HFFc6 (cell line): ENCODE results near the gene C10orf95. TPM values are rescaled to one million over a fixed set of nuclear protein-coding genes. Genes with fewer than 3 reads are reported as not detected.
A peak's percentile ranks its signal among the peaks of the same experiment; 100 is the strongest.

ENCODE experiments used
- DNase-seq: peaks from one replicate; pipeline ENCODE4 v3.0.0-alpha.2; 2018
- H3K27ac Mint-ChIP-seq: 2 replicates; pipeline ENCODE4 v1.8.0; 2020; ENCODE audit warnings: mild to moderate bottlenecking, mixed read lengths
- H3K27me3 Mint-ChIP-seq: 2 replicates; pipeline ENCODE4 v1.8.0; 2021; ENCODE audit warnings: mild to moderate bottlenecking, moderate library complexity, mixed read lengths; ENCODE audit not compliant: insufficient read depth
- H3K36me3 Mint-ChIP-seq: 2 replicates; pipeline ENCODE4 v1.8.0; 2021; ENCODE audit warnings: low read depth, mixed read lengths
- H3K4me1 Mint-ChIP-seq: 2 replicates; pipeline ENCODE4 v1.8.0; 2020; ENCODE audit warnings: low read depth, mixed read lengths
- H3K4me3 Mint-ChIP-seq: 2 replicates; pipeline ENCODE4 v1.8.0; 2020; ENCODE audit warnings: mild to moderate bottlenecking, moderate library complexity, mixed read lengths
- H3K9me3 Mint-ChIP-seq: 2 replicates; pipeline ENCODE4 v1.8.0; 2020; ENCODE audit warnings: mild to moderate bottlenecking, mixed read lengths
- microRNA-seq: library from miRNA; unstranded; fragments of <30 nt; microRNA quantifications from one replicate; pipeline ENCODE4, GENCODE V29; 2019
- total RNA-seq, 6 experiments: library from RNA; stranded (reverse); fragmentation: NEBNext Ultra II Directional; extraction: Animal tissue kit (Norgen Biotek cat#: 25700); gene quantifications; 2 replicates in 1 of 6; 3 replicates in 5 of 6; pipeline ENCODE4 v1.2.3, GENCODE V29; 2021
- TF ChIP-seq, protein P1 (sequence below): fragments of 200-600 bp; sonication (generic); IDR thresholded peaks from 2 replicates; pipeline ENCODE4 v1.5.0; 2021; ENCODE audit warnings: antibody characterized with exemption, mild to moderate bottlenecking

The C10orf95 gene
- total RNA-seq, 6 experiments from 2014 or later: 0.12 TPM; not detected in 5

DNA sequence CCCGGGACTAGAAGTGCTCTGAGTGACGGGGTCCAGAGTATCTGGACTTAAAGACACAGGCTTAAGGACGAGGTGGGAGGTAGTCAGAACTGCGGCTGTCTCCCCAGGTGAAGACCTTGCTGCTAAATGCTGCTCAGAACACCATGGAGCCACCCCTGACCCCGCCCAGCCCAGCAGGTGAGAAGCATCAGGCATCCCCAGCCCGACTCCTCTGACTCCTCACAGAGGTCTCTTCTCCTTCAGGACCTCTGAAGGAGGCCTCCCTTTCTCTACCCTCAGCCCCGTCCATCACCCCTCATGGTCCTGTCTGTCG, 50.0 kb downstream of the C10orf95 start:
- no peak overlapping the region for H3K27ac Mint-ChIP-seq
- TF ChIP-seq, protein P1, sequence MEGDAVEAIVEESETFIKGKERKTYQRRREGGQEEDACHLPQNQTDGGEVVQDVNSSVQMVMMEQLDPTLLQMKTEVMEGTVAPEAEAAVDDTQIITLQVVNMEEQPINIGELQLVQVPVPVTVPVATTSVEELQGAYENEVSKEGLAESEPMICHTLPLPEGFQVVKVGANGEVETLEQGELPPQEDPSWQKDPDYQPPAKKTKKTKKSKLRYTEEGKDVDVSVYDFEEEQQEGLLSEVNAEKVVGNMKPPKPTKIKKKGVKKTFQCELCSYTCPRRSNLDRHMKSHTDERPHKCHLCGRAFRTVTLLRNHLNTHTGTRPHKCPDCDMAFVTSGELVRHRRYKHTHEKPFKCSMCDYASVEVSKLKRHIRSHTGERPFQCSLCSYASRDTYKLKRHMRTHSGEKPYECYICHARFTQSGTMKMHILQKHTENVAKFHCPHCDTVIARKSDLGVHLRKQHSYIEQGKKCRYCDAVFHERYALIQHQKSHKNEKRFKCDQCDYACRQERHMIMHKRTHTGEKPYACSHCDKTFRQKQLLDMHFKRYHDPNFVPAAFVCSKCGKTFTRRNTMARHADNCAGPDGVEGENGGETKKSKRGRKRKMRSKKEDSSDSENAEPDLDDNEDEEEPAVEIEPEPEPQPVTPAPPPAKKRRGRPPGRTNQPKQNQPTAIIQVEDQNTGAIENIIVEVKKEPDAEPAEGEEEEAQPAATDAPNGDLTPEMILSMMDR: no peak
- H3K4me1 Mint-ChIP-seq: peaks cover 30% of the 10 kb centered on the region
- peaks cover 9% of the 10 kb centered on the region for H3K27me3 Mint-ChIP-seq
- no peaks in the 10 kb centered on the region for H3K9me3 Mint-ChIP-seq
- no peak for DNase-seq
- no peak overlapping the region for H3K4me3 Mint-ChIP-seq
- H3K36me3 Mint-ChIP-seq: no peaks in the 10 kb centered on the region

DNA sequence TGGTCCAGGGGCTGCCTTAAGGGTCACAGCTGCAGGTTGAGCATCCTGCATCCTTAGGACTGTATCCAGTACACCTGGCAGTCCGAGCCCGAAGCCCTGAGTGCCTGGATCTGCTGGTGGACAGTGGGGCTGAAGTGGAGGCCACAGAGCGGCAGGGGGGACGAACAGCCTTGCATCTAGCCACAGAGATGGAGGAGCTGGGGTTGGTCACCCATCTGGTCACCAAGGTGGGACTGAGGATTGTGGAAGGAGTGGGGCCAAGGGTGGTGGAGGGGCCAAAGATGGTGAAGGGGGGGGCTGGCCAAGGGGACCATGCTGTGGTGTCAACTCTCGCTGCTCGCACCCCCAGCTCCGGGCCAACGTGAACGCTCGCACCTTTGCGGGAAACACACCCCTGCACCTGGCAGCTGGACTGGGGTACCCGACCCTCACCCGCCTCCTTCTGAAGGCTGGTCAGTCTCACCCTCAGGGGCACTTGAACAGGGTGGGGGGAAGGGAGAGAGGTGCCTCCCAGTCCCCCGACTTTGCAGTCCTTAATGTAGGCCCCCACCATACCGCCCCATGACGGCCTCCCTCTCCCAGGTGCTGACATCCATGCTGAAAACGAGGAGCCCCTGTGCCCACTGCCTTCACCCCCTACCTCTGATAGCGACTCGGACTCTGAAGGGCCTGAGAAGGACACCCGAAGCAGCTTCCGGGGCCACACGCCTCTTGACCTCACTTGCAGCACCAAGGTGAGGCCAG, 50.6 kb downstream of the C10orf95 start:
- Mint-ChIP-seq H3K27ac (no peak overlapping the region), H3K36me3 (no peaks in the 10 kb centered on the region), H3K27me3 (peaks cover 5% of the 10 kb centered on the region), H3K4me1 (peaks cover 34% of the 10 kb centered on the region), H3K4me3 (no peak overlapping the region), H3K9me3 (no peaks in the 10 kb centered on the region)
- DNase-seq: no peak
- TF ChIP-seq, protein P1: no peak

DNA sequence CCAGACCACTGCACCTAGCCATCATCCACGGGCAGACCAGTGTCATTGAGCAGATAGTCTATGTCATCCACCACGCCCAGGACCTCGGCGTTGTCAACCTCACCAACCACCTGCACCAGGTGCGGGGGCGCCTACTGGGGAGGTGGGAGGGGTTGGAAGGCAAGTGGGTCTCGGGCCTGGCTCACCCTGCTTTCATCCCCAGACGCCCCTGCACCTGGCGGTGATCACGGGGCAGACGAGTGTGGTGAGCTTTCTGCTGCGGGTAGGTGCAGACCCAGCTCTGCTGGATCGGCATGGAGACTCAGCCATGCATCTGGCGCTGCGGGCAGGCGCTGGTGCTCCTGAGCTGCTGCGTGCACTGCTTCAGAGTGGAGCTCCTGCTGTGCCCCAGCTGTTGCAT, 51.3 kb downstream of the C10orf95 start:
- H3K27ac Mint-ChIP-seq: peak overlapping the region; percentile 46; the same call in 1 of the 2 replicates
- H3K9me3 Mint-ChIP-seq: no peaks in the 10 kb centered on the region
- no peak for DNase-seq
- H3K4me3 Mint-ChIP-seq: no peak overlapping the region
- TF ChIP-seq, protein P1: no peak
- H3K27me3 Mint-ChIP-seq: peaks cover 5% of the 10 kb centered on the region
- H3K36me3 Mint-ChIP-seq: no peaks in the 10 kb centered on the region
- H3K4me1 Mint-ChIP-seq: peaks cover 34% of the 10 kb centered on the region

Small RNAs within 50 kb of the gene (microRNA-seq; reads per million reads assigned to microRNA genes)
- gene MIR146B: 181 reads per million, percentile 57 among the genes with 10 or more reads in this experiment

Other genes starting within 250 kb of the C10orf95 start
- under 1 TPM in 4 of 6 experiments, not detected in 2; 0.11 to 0.21 (median 0.16) TPM for gene ELOVL3, start 225.2 kb downstream of the C10orf95 start, total RNA-seq
- gene PITX3, start 210.0 kb downstream of the C10orf95 start, total RNA-seq: under 1 TPM in 1 of 6 experiments, not detected in 5; 0.14 TPM
- gene GBF1, start 206.0 kb downstream of the C10orf95 start, total RNA-seq: 10 to 100 TPM; 67.2 to 83.6 (median 74.2) TPM
- 10 to 100 TPM; 23.1 to 27.4 (median 26.1) TPM for gene NFKB2, start 55.8 kb downstream of the C10orf95 start, total RNA-seq
- gene PSD, start 32.8 kb downstream of the C10orf95 start, total RNA-seq: 1 to 10 TPM in 2 of 6 experiments, under 1 TPM in 4; 0.37 to 1.4 (median 0.69) TPM
- 10 to 100 TPM in 4 of 6 experiments, 1 to 10 TPM in 2; 9.2 to 13.2 (median 11.5) TPM for gene FBXL15, start 30.7 kb downstream of the C10orf95 start, total RNA-seq
- gene CUEDC2, start 19.0 kb downstream of the C10orf95 start, total RNA-seq: 10 to 100 TPM; 62.6 to 75.9 (median 72.5) TPM
- 100 to 1,000 TPM; 125 to 175 (median 152) TPM for gene ACTR1A, start 51.2 kb upstream of the C10orf95 start, total RNA-seq
- 10 to 100 TPM; 12.8 to 16.8 (median 15.2) TPM for gene SUFU, start 52.4 kb upstream of the C10orf95 start, total RNA-seq
- 100 to 1,000 TPM; 123 to 148 (median 135) TPM for gene TRIM8, start 192.9 kb upstream of the C10orf95 start, total RNA-seq